Raji (cell line): ENCODE results near the gene RPS25.

Source experiments
- POLR2A ChIP-seq: IDR thresholded peaks from 2 replicates; pipeline ENCODE4 v1.6.1; 2011; ENCODE audit warnings: low read depth, low read length, control low read depth; ENCODE audit not compliant: insufficient read depth

RPS25 gene

GRCh38 chr11:119018074-119018938 lies at the start of gene RPS25, which contains the start of gene TRAPPC4:
Gene RPS25 (minus strand): TSS chr11:119018343. CDS start chr11:119018284, 59 bp downstream.
Gene TRAPPC4 (plus strand): TSS chr11:119018766. CDS start chr11:119018796, 30 bp downstream.
- TF ChIP-seq POLR2A: peak; percentile 96

GRCh38 chr11:119067371-119068222 lies 49.5 kb upstream of the RPS25 start, which contains the start of gene VPS11:
Gene VPS11 (plus strand): TSS chr11:119067818. CDS start chr11:119067824, 6 bp downstream.
- TF ChIP-seq POLR2A: peak; percentile 83

GRCh38 chr11:119065369-119065768 lies 47.2 kb upstream of the RPS25 start:
- TF ChIP-seq POLR2A: no peak

GRCh38 chr11:119062779-119063178 lies 44.6 kb upstream of the RPS25 start:
- no peak for TF ChIP-seq POLR2A

GRCh38 chr11:119061256-119061655 lies 43.1 kb upstream of the RPS25 start:
- TF ChIP-seq POLR2A: no peak

GRCh38 chr11:119057000-119057769 lies 39.0 kb upstream of the RPS25 start, which contains the start of gene HYOU1:
Gene HYOU1 (minus strand): TSS chr11:119057205. CDS start chr11:119056160, 1,045 bp downstream.
- TF ChIP-seq POLR2A: peak; percentile 79

- no peak for TF ChIP-seq POLR2A
These were observed 38.4 kb upstream of the RPS25 start for GRCh38 chr11:119056421-119056999.

GRCh38 chr11:119055901-119056300 lies 37.8 kb upstream of the RPS25 start:
- no peak for TF ChIP-seq POLR2A

GRCh38 chr11:119054418-119054817 lies 36.3 kb upstream of the RPS25 start:
- TF ChIP-seq POLR2A: no peak

GRCh38 chr11:119052163-119052814 lies 34.1 kb upstream of the RPS25 start:
- no peak for TF ChIP-seq POLR2A

GRCh38 chr11:119051440-119052162 lies 33.5 kb upstream of the RPS25 start:
- no peak for TF ChIP-seq POLR2A

GRCh38 chr11:119049081-119049480 lies 30.9 kb upstream of the RPS25 start:
- no peak for TF ChIP-seq POLR2A

GRCh38 chr11:119048644-119049043 lies 30.5 kb upstream of the RPS25 start:
- no peak for TF ChIP-seq POLR2A
